ENCODE results near the gene CWF19L2.

Gene CWF19L2

DNA sequence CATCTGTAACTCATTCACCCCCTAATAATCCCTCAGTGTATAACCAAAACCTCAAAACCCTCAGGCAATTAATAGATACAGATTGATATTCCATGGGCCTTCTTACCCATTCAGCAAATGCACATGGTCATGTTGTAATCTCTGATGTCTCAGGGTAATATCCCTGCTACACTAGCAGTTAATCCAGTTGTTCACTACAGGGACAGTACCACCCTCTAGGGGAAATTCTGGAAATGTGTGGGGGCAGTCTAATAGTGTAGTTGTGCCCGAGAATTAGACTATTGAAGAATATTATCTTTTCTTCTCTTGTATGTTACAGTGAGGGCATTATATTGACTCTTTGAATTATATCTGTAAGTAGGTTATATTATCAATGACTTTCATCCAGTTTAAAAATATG lies 175.4 kb downstream of the CWF19L2 start:
- no peak for DNase-seq
